ENCODE measurements around the gene RTCA. TPM values are rescaled to one million over a fixed set of nuclear protein-coding genes. Genes with fewer than 3 reads are reported as not detected.

RTCA gene
- total RNA-seq, 1 experiment from 2014 or later, result 33.6 TPM

DNA sequence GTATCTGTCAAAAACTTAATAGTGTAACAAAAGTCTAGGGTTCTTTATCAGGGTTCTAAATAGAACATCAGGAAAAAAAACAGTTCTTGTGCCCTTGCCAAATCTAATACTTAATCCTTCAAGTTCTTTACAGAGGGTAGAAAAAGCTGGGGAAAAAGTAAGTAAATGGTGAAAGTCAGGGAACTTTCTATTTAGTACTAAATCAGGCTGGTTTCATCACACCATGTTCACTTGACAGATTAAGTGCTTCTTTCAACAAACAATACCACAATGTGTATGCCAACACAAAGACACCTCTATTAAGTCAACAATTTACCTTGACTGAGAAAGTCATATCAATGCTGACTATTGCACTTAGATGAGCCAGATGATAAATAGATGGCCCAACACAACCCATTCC is 26.1 kb upstream of the RTCA start:
- no peak overlapping the region for H4K91ac ChIP-seq (ENCODE audit: insufficient read length, low read depth, low read length)
- H3K56ac ChIP-seq (ENCODE audit: insufficient read length, low read depth, low read length), result no peak overlapping the region
- peaks cover 3% of the 10 kb centered on the region; the same call in 1 of the 2 replicates for H3K79me2 ChIP-seq (ENCODE audit: insufficient read depth, low read length)
- no peak overlapping the region for H3K4me3 Mint-ChIP-seq
- no peak overlapping the region for H2BK120ac ChIP-seq (ENCODE audit: low read depth, low read length, poor library complexity, severe bottlenecking)
- no peaks in the 10 kb centered on the region for H4K20me1 ChIP-seq (ENCODE audit: control insufficient read depth, insufficient read depth, insufficient read length)
- H2AFZ ChIP-seq (ENCODE audit: low read length), result no peak overlapping the region
- H2BK5ac ChIP-seq (ENCODE audit: insufficient read length, low read length), result no peak overlapping the region
- H3K23ac ChIP-seq (ENCODE audit: insufficient read length, low read depth, low read length), result no peak overlapping the region
- no peak for DNase-seq
- H3K79me1 ChIP-seq (ENCODE audit: insufficient read depth, low read depth, low read length, poor library complexity, severe bottlenecking), result peaks cover 6% of the 10 kb centered on the region
- TF ChIP-seq, protein P1, sequence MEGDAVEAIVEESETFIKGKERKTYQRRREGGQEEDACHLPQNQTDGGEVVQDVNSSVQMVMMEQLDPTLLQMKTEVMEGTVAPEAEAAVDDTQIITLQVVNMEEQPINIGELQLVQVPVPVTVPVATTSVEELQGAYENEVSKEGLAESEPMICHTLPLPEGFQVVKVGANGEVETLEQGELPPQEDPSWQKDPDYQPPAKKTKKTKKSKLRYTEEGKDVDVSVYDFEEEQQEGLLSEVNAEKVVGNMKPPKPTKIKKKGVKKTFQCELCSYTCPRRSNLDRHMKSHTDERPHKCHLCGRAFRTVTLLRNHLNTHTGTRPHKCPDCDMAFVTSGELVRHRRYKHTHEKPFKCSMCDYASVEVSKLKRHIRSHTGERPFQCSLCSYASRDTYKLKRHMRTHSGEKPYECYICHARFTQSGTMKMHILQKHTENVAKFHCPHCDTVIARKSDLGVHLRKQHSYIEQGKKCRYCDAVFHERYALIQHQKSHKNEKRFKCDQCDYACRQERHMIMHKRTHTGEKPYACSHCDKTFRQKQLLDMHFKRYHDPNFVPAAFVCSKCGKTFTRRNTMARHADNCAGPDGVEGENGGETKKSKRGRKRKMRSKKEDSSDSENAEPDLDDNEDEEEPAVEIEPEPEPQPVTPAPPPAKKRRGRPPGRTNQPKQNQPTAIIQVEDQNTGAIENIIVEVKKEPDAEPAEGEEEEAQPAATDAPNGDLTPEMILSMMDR (conservative IDR thresholded peaks at IDR 0.05), result no peak
- no peaks in the 10 kb centered on the region for H3K27me3 Mint-ChIP-seq (ENCODE audit: low read depth)
- no peak overlapping the region for H3K27ac ChIP-seq (ENCODE audit: insufficient read length, low read depth, low read length)
- no peak overlapping the region for H3K4ac ChIP-seq (ENCODE audit: low read depth, low read length)
- H3K23me2 ChIP-seq (ENCODE audit: insufficient read length, low read depth, low read length, poor library complexity, severe bottlenecking), result no peaks in the 10 kb centered on the region
- H3K27me3 ChIP-seq (ENCODE audit: insufficient read depth, low read length), result no peaks in the 10 kb centered on the region
- no peak overlapping the region for H4K5ac ChIP-seq (ENCODE audit: insufficient read length, low read depth, low read length)
- no peak overlapping the region for H2BK12ac ChIP-seq (ENCODE audit: insufficient read length, low read depth, low read length)
- H3K36me3 Mint-ChIP-seq (ENCODE audit: insufficient read depth in 1 of 3, low read depth in 3 of 3), result peaks cover 5 to 37% (median 30%) of the 10 kb centered on the region in 3 experiments; a peak in 6 of 7 replicates
- no peak overlapping the region; a peak in 1 of 7 replicates for H3K27ac Mint-ChIP-seq
- H3K4me1 Mint-ChIP-seq, result no peaks in the 10 kb centered on the region
- no peak overlapping the region for H3K4me2 ChIP-seq (ENCODE audit: insufficient read depth, insufficient read length, low read length)
- no peak overlapping the region for H2BK15ac ChIP-seq (ENCODE audit: low read depth, low read length)
- no peak overlapping the region for H3K9ac ChIP-seq (ENCODE audit: extremely low read depth, insufficient read length, low read length)
- H2AK5ac ChIP-seq (ENCODE audit: insufficient read length, low read length), result no peak overlapping the region
- H3K4me1 ChIP-seq (ENCODE audit: insufficient read depth, low read length), result no peaks in the 10 kb centered on the region
- H3T11ph ChIP-seq (ENCODE audit: low read length), result no peak overlapping the region
- H3K18ac ChIP-seq (ENCODE audit: insufficient read length, low read depth, low read length), result no peak overlapping the region
- no peaks in the 10 kb centered on the region for H3K9me3 ChIP-seq (ENCODE audit: control insufficient read depth, low read depth, low read length)
- no peak overlapping the region for H2BK20ac ChIP-seq (ENCODE audit: low read depth, low read length, poor library complexity, severe bottlenecking)
- H3K14ac ChIP-seq (ENCODE audit: insufficient read depth, low read length), result no peak overlapping the region
- no peaks in the 10 kb centered on the region for H3K9me3 Mint-ChIP-seq
- H4K8ac ChIP-seq (replicated peaks; ENCODE audit: insufficient read length, low read depth, low read length), result no peak overlapping the region
